ENCODE measurements around the gene BCL2L15.

The BCL2L15 gene

DNA sequence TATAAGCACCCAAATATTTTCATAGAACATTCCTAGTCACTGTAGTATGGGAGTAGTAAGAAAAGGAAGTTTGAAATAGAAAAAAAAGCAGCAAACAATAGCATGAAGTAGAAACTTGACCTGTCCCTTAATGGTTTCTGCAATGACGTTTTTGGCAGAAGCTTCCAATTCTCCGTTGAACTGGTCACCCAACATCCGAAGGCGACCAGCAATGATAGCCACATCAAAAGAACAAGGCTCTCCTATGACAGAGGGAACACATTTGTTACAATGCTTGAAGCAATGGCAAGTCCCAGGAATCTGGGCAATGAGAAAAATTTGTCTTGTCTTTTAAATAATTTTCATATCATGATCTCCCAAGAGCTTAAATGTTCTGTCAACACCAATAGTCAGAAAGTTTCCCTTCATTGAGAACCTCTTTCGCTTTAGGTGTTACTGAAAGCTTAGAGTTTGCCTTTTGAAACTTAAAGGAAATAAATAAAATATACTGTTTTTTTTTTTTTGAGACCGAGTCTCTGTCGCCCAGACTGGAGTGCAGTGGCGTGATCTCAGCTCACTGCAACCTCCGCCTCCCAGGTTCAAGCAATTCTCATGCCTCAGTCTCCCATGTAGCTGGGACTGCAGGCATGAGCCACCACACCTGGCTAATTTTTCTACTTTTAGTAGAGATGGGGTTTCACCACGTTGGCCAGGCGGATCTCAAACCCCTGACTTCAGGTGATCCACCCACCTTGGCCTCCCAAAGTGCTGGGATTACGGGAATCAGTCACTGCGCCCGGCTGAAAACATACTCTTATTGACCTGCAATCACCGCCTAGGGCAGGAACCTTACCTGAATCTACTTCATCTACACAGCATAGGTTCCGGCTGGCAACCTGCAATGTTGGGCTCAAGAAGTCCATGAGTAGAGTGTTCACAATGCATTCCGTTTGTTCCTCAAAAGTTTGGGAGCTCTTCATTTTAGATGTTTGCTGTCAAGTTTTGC is 672 bp downstream of the BCL2L15 start:
- Histone ChIP-seq H3K4me3 (ENCODE audit: low read depth, low read length) (no peak overlapping the region), H3K36me3 (no peaks in the 10 kb centered on the region), H3K27me3 (ENCODE audit: insufficient read depth, low read depth, severe bottlenecking) (no peaks in the 10 kb centered on the region), H3K9me3 (ENCODE audit: severe bottlenecking) (no peaks in the 10 kb centered on the region), H3K27ac (no peak overlapping the region)
- no peak for DNase-seq
- TF ChIP-seq, protein P1, sequence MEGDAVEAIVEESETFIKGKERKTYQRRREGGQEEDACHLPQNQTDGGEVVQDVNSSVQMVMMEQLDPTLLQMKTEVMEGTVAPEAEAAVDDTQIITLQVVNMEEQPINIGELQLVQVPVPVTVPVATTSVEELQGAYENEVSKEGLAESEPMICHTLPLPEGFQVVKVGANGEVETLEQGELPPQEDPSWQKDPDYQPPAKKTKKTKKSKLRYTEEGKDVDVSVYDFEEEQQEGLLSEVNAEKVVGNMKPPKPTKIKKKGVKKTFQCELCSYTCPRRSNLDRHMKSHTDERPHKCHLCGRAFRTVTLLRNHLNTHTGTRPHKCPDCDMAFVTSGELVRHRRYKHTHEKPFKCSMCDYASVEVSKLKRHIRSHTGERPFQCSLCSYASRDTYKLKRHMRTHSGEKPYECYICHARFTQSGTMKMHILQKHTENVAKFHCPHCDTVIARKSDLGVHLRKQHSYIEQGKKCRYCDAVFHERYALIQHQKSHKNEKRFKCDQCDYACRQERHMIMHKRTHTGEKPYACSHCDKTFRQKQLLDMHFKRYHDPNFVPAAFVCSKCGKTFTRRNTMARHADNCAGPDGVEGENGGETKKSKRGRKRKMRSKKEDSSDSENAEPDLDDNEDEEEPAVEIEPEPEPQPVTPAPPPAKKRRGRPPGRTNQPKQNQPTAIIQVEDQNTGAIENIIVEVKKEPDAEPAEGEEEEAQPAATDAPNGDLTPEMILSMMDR (IDR thresholded peaks at IDR 0.05; ENCODE audit: low read depth, low read length): no peak

DNA sequence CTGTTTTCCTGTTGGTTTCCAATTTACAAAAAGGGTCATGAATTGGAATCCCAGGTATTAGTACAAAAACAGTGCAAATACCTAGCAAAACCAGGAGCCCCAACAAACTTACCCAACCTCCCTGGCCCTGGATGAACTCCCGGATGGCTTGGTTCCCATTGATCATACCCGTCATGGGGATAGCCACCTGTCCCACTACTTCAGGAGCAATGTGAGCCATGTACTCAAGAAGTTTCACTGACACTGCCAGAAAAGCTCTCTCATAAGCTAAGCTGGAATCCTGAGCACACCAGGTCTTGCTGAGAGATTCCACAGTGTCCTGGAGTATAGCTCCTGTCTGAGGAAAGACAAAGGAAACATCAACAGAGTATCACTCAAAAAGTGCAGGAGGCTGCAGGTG is 5.7 kb downstream of the BCL2L15 start:
- TF ChIP-seq, protein P1 (IDR thresholded peaks at IDR 0.05; ENCODE audit: low read depth, low read length): no peak
- Histone ChIP-seq H3K27ac (no peak overlapping the region), H3K36me3 (no peaks in the 10 kb centered on the region), H3K27me3 (ENCODE audit: insufficient read depth, low read depth, severe bottlenecking) (no peaks in the 10 kb centered on the region), H3K4me3 (ENCODE audit: low read depth, low read length) (no peak overlapping the region), H3K9me3 (ENCODE audit: severe bottlenecking) (no peaks in the 10 kb centered on the region)
- no peak for DNase-seq

DNA sequence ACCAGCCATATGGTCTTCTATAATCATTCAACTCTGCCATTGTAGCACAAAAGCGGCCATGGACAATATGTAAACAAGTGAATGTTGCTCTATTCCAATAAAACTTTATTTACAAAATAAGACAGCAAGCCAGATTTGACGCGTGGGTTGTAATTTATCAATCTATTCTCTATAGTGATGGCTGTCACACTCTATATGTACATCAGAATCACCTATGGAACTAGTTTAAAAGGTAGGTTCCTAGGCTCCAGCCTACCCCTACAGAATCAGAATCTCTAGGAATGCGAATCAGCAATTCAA is 7.7 kb downstream of the BCL2L15 start:
- Histone ChIP-seq H3K36me3 (no peaks in the 10 kb centered on the region), H3K27me3 (ENCODE audit: insufficient read depth, low read depth, severe bottlenecking) (no peaks in the 10 kb centered on the region), H3K27ac (no peak overlapping the region), H3K9me3 (ENCODE audit: severe bottlenecking) (no peaks in the 10 kb centered on the region), H3K4me3 (ENCODE audit: low read depth, low read length) (no peak overlapping the region)
- no peak for DNase-seq
- TF ChIP-seq, protein P1 (IDR thresholded peaks at IDR 0.05; ENCODE audit: low read depth, low read length): no peak

DNA sequence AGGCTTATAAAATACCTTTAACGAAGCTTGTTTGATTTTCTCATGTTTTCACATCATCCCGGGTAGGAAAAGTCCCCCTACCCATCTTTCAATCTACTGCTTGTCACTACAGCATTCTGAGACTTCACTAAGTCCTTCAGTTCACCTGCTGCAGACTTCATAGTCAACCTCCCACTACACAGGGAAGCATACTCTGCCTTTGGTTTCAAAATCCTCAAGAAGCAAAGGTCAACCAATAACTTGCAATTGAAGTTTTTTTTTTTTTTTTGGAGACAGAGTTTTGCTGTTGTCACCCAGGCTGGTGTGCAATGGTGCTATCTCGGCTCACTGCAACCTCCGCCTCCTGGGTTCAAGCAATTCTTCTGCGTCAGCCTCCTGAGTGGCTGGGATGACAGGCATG is 11.2 kb downstream of the BCL2L15 start:
- TF ChIP-seq, protein P1 (IDR thresholded peaks at IDR 0.05; ENCODE audit: low read depth, low read length): no peak
- Histone ChIP-seq H3K27ac (no peak overlapping the region), H3K9me3 (ENCODE audit: severe bottlenecking) (no peaks in the 10 kb centered on the region), H3K4me3 (ENCODE audit: low read depth, low read length) (no peak overlapping the region), H3K27me3 (ENCODE audit: insufficient read depth, low read depth, severe bottlenecking) (no peaks in the 10 kb centered on the region), H3K36me3 (no peaks in the 10 kb centered on the region)
- DNase-seq: no peak

DNA sequence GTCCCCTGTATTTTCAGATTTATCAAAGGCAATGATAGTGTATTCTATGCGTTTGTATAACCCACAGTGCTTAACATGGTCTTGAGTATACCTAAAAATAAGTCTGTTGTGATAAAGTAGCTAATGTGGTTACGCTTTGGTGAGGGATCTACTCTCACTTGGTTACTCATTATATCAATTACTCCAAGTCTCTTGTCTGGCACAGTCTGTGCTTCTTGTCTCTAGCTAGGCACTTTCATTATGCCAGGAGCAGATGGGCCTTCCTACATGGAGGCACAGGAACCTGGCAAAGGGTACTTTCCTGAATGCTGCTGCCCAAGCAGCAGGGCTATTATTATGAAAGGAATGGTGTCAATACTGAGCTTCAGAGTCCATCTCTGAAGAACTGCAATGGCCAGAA is 11.7 kb downstream of the BCL2L15 start:
- no peak overlapping the region for H3K27ac ChIP-seq
- TF ChIP-seq, protein P1 (IDR thresholded peaks at IDR 0.05; ENCODE audit: low read depth, low read length): no peak
- no peaks in the 10 kb centered on the region for H3K9me3 ChIP-seq (ENCODE audit: severe bottlenecking)
- DNase-seq: no peak
- H3K36me3 ChIP-seq: no peaks in the 10 kb centered on the region
- H3K4me3 ChIP-seq (ENCODE audit: low read depth, low read length): no peak overlapping the region
- H3K27me3 ChIP-seq (ENCODE audit: insufficient read depth, low read depth, severe bottlenecking): no peaks in the 10 kb centered on the region

Data from WERI-Rb-1 (cell line).